AG04450 (cell line): ENCODE measurements around the gene NHEJ1. TPM values are rescaled to one million over a fixed set of nuclear protein-coding genes. Genes with fewer than 3 reads are reported as not detected.

Experiments
- CTCF ChIA-PET: fragments of 300-600, 350-600 bp; formaldehyde crosslinking; extraction: SDS; loops from one replicate; lab custom pipeline; 2022; ENCODE audit warnings: antibody characterized with exemption, inconsistent platforms; lab: Charles Lee
- POLR2A ChIA-PET: fragments of 350-600 bp; formaldehyde crosslinking; extraction: SDS; loops from one replicate; lab custom pipeline; 2021; ENCODE audit warnings: antibody characterized with exemption, inconsistent platforms; lab: Yijun Ruan, JAX
- DNase-seq: peaks from one replicate; pipeline ENCODE4 v3.0.0-alpha.2; 2011; ENCODE audit warnings: low read depth, low spot score
- H3K27ac ChIP-seq: one replicate; pipeline ENCODE4 v1.5.1; 2012; ENCODE audit warnings: low read depth, low read length, control low read depth
- H3K27me3 ChIP-seq: one replicate; pipeline ENCODE4 v1.6.0; 2012; ENCODE audit warnings: low read length; ENCODE audit not compliant: control insufficient read depth, insufficient read depth
- H3K4me3 ChIP-seq: 2 replicates; pipeline ENCODE4 v1.5.1; 2011; ENCODE audit warnings: mild to moderate bottlenecking, low read depth, low read length, control low read depth
- H3K9me3 ChIP-seq: 2 replicates; pipeline ENCODE4 v1.5.1; 2012; ENCODE audit warnings: low read length; ENCODE audit not compliant: control insufficient read depth, insufficient read depth
- polyA plus RNA-seq: library from polyadenylated mRNA; depleted of rRNA; stranded (reverse); fragments of >200 nt; gene quantifications from 2 replicates; pipeline ENCODE4 v1.2.3, GENCODE V29; 2011
- TF ChIP-seq, protein P1 (sequence below): IDR thresholded peaks from 2 replicates; pipeline ENCODE4 v1.5.1; 2011; ENCODE audit warnings: low read depth, low read length, control low read depth, inconsistent platforms

NHEJ1 gene
- polyA plus RNA-seq, 1 experiment, result 21.9 TPM

DNA sequence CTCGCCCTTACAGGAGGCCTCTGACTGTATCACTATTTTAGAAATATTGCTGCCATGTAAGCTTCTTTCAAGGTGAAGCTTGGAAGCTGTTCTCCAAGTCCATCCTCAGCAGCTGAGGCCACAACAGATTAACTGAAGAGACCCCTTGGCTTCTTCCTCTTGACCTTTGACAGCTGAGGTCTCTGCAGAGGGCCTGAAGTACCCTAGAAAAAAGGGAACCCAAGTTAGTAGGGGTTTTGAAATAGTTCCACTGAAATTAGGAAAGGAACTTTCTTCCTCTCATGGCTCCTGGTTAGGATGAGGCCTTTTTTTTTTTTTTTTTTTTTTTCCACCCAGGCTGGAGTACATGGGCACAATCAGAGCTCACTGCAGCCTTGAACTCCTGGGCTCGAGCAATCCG is 84.4 kb downstream of the NHEJ1 start:
- H3K27ac ChIP-seq, result no peak overlapping the region
- H3K27me3 ChIP-seq, result no peaks in the 10 kb centered on the region
- TF ChIP-seq, protein P1, sequence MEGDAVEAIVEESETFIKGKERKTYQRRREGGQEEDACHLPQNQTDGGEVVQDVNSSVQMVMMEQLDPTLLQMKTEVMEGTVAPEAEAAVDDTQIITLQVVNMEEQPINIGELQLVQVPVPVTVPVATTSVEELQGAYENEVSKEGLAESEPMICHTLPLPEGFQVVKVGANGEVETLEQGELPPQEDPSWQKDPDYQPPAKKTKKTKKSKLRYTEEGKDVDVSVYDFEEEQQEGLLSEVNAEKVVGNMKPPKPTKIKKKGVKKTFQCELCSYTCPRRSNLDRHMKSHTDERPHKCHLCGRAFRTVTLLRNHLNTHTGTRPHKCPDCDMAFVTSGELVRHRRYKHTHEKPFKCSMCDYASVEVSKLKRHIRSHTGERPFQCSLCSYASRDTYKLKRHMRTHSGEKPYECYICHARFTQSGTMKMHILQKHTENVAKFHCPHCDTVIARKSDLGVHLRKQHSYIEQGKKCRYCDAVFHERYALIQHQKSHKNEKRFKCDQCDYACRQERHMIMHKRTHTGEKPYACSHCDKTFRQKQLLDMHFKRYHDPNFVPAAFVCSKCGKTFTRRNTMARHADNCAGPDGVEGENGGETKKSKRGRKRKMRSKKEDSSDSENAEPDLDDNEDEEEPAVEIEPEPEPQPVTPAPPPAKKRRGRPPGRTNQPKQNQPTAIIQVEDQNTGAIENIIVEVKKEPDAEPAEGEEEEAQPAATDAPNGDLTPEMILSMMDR, result no peak
- ChIA-PET POLR2A (interaction anchor here (0.6 kb wide), 1 partner anchor 22 kb away, joined by 3 read pairs; no protein-coding TSS in a partner anchor), CTCF (interaction anchor here (0.7 to 7.3 kb wide), 6 partner anchors 10 to 79 kb away, joined by 3 to 122 read pairs (median 8); no protein-coding TSS in a partner anchor)
- DNase-seq, result no peak
- no peaks in the 10 kb centered on the region; the same call in 1 of the 2 replicates for H3K9me3 ChIP-seq
- H3K4me3 ChIP-seq, result no peak overlapping the region

- no peaks in the 10 kb centered on the region; the same call in 1 of the 2 replicates for H3K9me3 ChIP-seq
- H3K27me3 ChIP-seq, result no peaks in the 10 kb centered on the region
- H3K27ac ChIP-seq, result no peak overlapping the region
- DNase-seq, result peak; percentile 27
- POLR2A ChIA-PET, result no interaction called here
- CTCF ChIA-PET, result interaction anchor here (0.6 to 7.3 kb wide), 30 partner anchors 9 to 1493 kb away, joined by 3 to 122 read pairs (median 5); partner anchors contain the start of gene NHEJ1
- TF ChIP-seq, protein P1, result peak; percentile 63
- H3K4me3 ChIP-seq, result no peak overlapping the region
Observed at GRCh38 chr2:219073413-219074129, 87.0 kb downstream of the NHEJ1 start.

- DNase-seq, result no peak
- no peak overlapping the region for H3K4me3 ChIP-seq
- H3K27ac ChIP-seq, result no peak overlapping the region
- H3K27me3 ChIP-seq, result no peaks in the 10 kb centered on the region
- ChIA-PET CTCF (interaction anchor here (0.6 to 7.3 kb wide), 28 partner anchors 10 to 1494 kb away, joined by 3 to 122 read pairs (median 5); partner anchors contain the start of gene NHEJ1), POLR2A (interaction anchor here (0.6 kb wide), 1 partner anchor 177 kb away, joined by 3 read pairs; no protein-coding TSS in a partner anchor)
- H3K9me3 ChIP-seq, result no peaks in the 10 kb centered on the region; the same call in 1 of the 2 replicates
- TF ChIP-seq, protein P1, result no peak
Observed at GRCh38 chr2:219072741-219073250, 87.8 kb downstream of the NHEJ1 start.

- DNase-seq, result no peak
- CTCF ChIA-PET, result interaction anchor here (0.6 to 7.3 kb wide), 10 partner anchors 11 to 88 kb away, joined by 3 to 122 read pairs (median 21); partner anchors contain the start of gene NHEJ1
- no peaks in the 10 kb centered on the region; the same call in 1 of the 2 replicates for H3K9me3 ChIP-seq
- TF ChIP-seq, protein P1, result no peak
- no peaks in the 10 kb centered on the region for H3K27me3 ChIP-seq
- POLR2A ChIA-PET, result interaction anchor here (0.6 kb wide), 1 partner anchor 147 kb away, joined by 4 read pairs; no protein-coding TSS in a partner anchor
- H3K27ac ChIP-seq, result no peak overlapping the region
- H3K4me3 ChIP-seq, result no peak overlapping the region
Observed at GRCh38 chr2:219071131-219071816, 89.3 kb downstream of the NHEJ1 start.
